SU-DHL-6 (cell line): Measurements from ENCODE around the gene FAM186B.

Experiments used
- H2AFZ ChIP-seq: fragments of 200-600 bp; sonication (generic); 2 replicates; pipeline ENCODE4 v1.6.1; 2014; ENCODE audit warnings: low read depth, mild to moderate bottlenecking, moderate library complexity, mixed read lengths, antibody characterized with exemption, low read length; ENCODE audit not compliant: severe bottlenecking
- H3F3A ChIP-seq: fragments of 200-600 bp; shearing (Covaris generic); 2 replicates; pipeline ENCODE4 v1.6.0; 2016; ENCODE audit warnings: antibody characterized with exemption, mild to moderate bottlenecking; ENCODE audit not compliant: insufficient read depth
- H3K27ac ChIP-seq: fragments of 200-600 bp; sonication (generic); 2 replicates; pipeline ENCODE4 v1.5.1; 2016; ENCODE audit warnings: low read depth, mild to moderate bottlenecking, low read length, moderate library complexity, mixed read lengths
- H3K27me3 ChIP-seq: fragments of 200-600 bp; sonication (generic), shearing (Covaris generic); 2 replicates; pipeline ENCODE4 v1.6.0; 2014; ENCODE audit warnings: mild to moderate bottlenecking, low read length
- H3K36me3 ChIP-seq: fragments of 200-600 bp; sonication (generic); 2 replicates; pipeline ENCODE4 v1.6.1; 2014; ENCODE audit warnings: mild to moderate bottlenecking, low read length, mixed read lengths
- H3K4me2 ChIP-seq: fragments of 300-600, 200-600 bp; shearing (Covaris generic), sonication (generic); 2 replicates; pipeline ENCODE4 v1.6.0; 2014; ENCODE audit warnings: low read length, low read depth, mild to moderate bottlenecking; ENCODE audit not compliant: poor library complexity, severe bottlenecking
- H3K4me3 ChIP-seq: fragments of 200-600 bp; sonication (generic); 2 replicates; pipeline ENCODE4 v1.5.1; 2014; ENCODE audit warnings: antibody characterized with exemption, low read length, mild to moderate bottlenecking, mixed read lengths; ENCODE audit not compliant: insufficient read depth, poor library complexity, severe bottlenecking
- H3K79me2 ChIP-seq: fragments of 200-600 bp; sonication (generic); 2 replicates; pipeline ENCODE4 v1.6.1; 2014; ENCODE audit warnings: mild to moderate bottlenecking, low read length, moderate library complexity; ENCODE audit not compliant: insufficient read depth
- H3K9ac ChIP-seq: fragments of 200-600 bp; sonication (generic); 2 replicates; pipeline ENCODE4 v1.7.0; 2014; ENCODE audit warnings: mild to moderate bottlenecking, low read length
- H3K9me2 ChIP-seq: fragments of 200-600 bp; sonication (generic); replicated peaks from 2 replicates; pipeline ENCODE4 v1.6.1; 2014; ENCODE audit warnings: low read length; ENCODE audit not compliant: insufficient read depth
- H3K9me3 ChIP-seq: fragments of 200-600 bp; sonication (generic); 2 replicates; pipeline ENCODE4 v1.6.1; 2014; ENCODE audit warnings: low read length, mixed read lengths; ENCODE audit not compliant: insufficient read depth
- H4K20me1 ChIP-seq: fragments of 200-600 bp; sonication (generic); 2 replicates; pipeline ENCODE4 v1.6.1; 2014; ENCODE audit warnings: low read depth, mild to moderate bottlenecking, antibody characterized with exemption, low read length, moderate library complexity, mixed read lengths
- EZH2phosphoT487 ChIP-seq: fragments of 200-600 bp; sonication (generic), shearing (Covaris generic); conservative IDR thresholded peaks from 2 replicates; pipeline ENCODE4 v1.6.1; 2018; ENCODE audit warnings: mild to moderate bottlenecking, antibody characterized with exemption, low read length, moderate library complexity, mixed read lengths
- TF ChIP-seq, protein P1 (sequence below): fragments of 200-600 bp; sonication (generic); IDR thresholded peaks from one replicate; pipeline ENCODE4 v1.5.1; 2017; ENCODE audit warnings: antibody characterized with exemption, mild to moderate bottlenecking, low read length, moderate library complexity; ENCODE audit not compliant: insufficient read depth, poor library complexity, severe bottlenecking

Gene FAM186B

DNA sequence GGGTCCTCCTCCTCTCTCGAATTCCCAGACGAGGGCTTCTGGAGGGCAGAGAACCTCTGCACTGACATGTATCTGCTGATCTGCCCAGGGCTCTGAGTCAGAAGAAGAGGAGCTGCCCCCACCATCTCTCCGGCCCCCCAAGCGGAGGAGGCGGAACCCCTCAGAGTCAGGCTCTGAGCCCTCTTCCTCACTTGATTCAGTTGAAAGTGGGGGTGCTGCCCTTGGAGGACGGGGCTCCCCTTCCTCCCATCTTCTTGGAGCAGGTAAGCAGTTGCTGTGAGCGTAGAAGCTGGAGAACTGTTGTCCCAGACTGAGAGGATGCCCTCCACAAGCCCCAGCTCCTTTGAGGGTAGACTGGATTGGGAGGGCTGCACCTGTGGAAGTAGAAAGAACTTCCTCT lies 37.7 kb upstream of the FAM186B start:
- H3K27ac ChIP-seq: no peak overlapping the region
- no peaks in the 10 kb centered on the region for H3K9me3 ChIP-seq
- H3K4me2 ChIP-seq: no peak overlapping the region
- no peaks in the 10 kb centered on the region for H3K36me3 ChIP-seq
- no peak overlapping the region for H3K4me3 ChIP-seq
- H3K27me3 ChIP-seq: no peaks in the 10 kb centered on the region
- H3K9me2 ChIP-seq: no peaks in the 10 kb centered on the region
- no peak overlapping the region for H2AFZ ChIP-seq
- TF ChIP-seq EZH2phosphoT487: no peak
- TF ChIP-seq, protein P1, sequence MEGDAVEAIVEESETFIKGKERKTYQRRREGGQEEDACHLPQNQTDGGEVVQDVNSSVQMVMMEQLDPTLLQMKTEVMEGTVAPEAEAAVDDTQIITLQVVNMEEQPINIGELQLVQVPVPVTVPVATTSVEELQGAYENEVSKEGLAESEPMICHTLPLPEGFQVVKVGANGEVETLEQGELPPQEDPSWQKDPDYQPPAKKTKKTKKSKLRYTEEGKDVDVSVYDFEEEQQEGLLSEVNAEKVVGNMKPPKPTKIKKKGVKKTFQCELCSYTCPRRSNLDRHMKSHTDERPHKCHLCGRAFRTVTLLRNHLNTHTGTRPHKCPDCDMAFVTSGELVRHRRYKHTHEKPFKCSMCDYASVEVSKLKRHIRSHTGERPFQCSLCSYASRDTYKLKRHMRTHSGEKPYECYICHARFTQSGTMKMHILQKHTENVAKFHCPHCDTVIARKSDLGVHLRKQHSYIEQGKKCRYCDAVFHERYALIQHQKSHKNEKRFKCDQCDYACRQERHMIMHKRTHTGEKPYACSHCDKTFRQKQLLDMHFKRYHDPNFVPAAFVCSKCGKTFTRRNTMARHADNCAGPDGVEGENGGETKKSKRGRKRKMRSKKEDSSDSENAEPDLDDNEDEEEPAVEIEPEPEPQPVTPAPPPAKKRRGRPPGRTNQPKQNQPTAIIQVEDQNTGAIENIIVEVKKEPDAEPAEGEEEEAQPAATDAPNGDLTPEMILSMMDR: no peak
- H3K79me2 ChIP-seq: no peaks in the 10 kb centered on the region
- H4K20me1 ChIP-seq: no peaks in the 10 kb centered on the region
- no peaks in the 10 kb centered on the region for H3F3A ChIP-seq
- H3K9ac ChIP-seq: no peak overlapping the region

DNA sequence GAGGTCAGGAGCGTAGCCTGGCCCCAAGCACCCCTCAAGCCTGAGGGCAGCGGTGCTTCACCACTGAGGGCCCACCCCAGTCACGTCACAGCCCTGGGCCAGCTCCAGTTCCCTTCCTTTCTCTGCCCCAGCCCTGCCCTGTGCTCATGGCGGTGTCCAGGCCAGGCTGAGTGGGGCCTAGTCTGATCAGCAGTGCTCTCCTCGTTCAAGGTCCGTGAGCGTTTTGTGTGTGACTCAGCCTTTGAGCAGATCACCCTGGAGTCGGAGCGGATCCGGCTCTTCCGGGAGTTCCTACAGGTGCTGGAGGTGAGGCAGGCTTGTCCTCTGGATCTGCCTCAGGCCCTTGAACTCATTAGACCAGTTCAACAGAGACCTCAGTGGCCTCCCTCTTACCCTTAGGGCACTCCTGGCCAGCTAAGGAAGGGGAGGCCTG lies 36.9 kb upstream of the FAM186B start:
- no peaks in the 10 kb centered on the region for H3K27me3 ChIP-seq
- H3K9me2 ChIP-seq: no peaks in the 10 kb centered on the region
- no peaks in the 10 kb centered on the region for H3K9me3 ChIP-seq
- no peaks in the 10 kb centered on the region for H3K79me2 ChIP-seq
- no peak overlapping the region for H3K4me3 ChIP-seq
- H3F3A ChIP-seq: no peaks in the 10 kb centered on the region
- no peak overlapping the region for H3K4me2 ChIP-seq
- H4K20me1 ChIP-seq: no peaks in the 10 kb centered on the region
- no peak overlapping the region for H2AFZ ChIP-seq
- TF ChIP-seq, protein P1: no peak
- no peak for TF ChIP-seq EZH2phosphoT487
- no peak overlapping the region for H3K9ac ChIP-seq
- H3K36me3 ChIP-seq: no peaks in the 10 kb centered on the region
- H3K27ac ChIP-seq: no peak overlapping the region

DNA sequence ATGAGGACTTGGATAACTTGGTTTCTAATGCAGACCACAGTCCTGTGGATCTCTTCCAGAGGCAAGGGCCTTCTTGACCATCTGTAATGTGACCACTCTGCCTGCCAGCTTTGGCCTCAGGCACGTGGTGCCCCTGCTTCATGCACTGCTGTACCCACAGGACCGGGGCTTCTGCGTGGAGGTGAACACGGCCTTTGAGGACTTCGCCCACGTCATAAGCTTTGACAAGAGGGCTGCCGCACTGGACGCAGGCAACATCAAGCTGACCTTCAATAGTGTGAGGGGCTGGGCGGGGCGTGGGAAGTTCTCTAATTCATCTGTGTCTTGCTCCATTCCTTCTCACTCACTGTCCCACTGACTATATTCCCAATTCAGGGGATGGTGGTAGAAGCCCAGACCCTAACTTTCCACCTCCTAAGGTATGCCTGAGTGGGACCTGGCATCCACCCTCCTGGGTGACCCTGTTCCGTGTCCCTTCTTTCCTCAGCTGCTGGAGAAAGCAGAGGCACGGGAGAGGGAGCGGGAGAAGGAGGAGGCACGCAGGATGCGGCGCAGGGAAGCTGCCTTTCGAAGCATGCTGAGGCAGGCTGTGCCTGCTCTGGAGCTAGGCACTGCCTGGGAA lies 36.4 kb upstream of the FAM186B start:
- Histone ChIP-seq H3K9me2 (no peaks in the 10 kb centered on the region), H3K4me2 (no peak overlapping the region), H3K79me2 (no peaks in the 10 kb centered on the region), H4K20me1 (no peaks in the 10 kb centered on the region), H3K9ac (no peak overlapping the region), H3K36me3 (no peaks in the 10 kb centered on the region), H2AFZ (no peak overlapping the region), H3K27me3 (no peaks in the 10 kb centered on the region), H3K9me3 (no peaks in the 10 kb centered on the region), H3F3A (no peaks in the 10 kb centered on the region), H3K4me3 (no peak overlapping the region), H3K27ac (no peak overlapping the region)
- TF ChIP-seq, protein P1: no peak
- no peak for TF ChIP-seq EZH2phosphoT487
